Renal cortical epithelial cell (primary cell): ENCODE measurements around the gene FRYL. TPM values are rescaled to one million over a fixed set of nuclear protein-coding genes. Genes with fewer than 3 reads are reported as not detected.
"Not testable (repeated sequence)": the region's sequence is repeated elsewhere in the genome, so short reads cannot be mapped to it uniquely, and the experiment has no call there.

ENCODE experiments used
- DNase-seq: peaks from one replicate; pipeline ENCODE4 v3.0.0-alpha.2; 2011; ENCODE audit warnings: low read depth
- total RNA-seq: library from RNA; depleted of rRNA; stranded (reverse); fragments of >200 nt; gene quantifications from 2 replicates; pipeline ENCODE4 v1.2.3, GENCODE V29; 2014

FRYL gene
- total RNA-seq, 1 donor from 2014 or later, result 115 TPM

GRCh38 chr4:48746608-48747362 lies 33.3 kb downstream of the FRYL start:
- DNase-seq, result no peak

GRCh38 chr4:48745223-48745622 lies 34.9 kb downstream of the FRYL start:
- not testable (repeated sequence) for DNase-seq

GRCh38 chr4:48742412-48742811 lies 37.7 kb downstream of the FRYL start:
- peak; percentile 36 for DNase-seq

- peak; percentile 93 for DNase-seq
Measured at GRCh38 chr4:48739560-48740019, 40.5 kb downstream of the FRYL start.

DNA sequence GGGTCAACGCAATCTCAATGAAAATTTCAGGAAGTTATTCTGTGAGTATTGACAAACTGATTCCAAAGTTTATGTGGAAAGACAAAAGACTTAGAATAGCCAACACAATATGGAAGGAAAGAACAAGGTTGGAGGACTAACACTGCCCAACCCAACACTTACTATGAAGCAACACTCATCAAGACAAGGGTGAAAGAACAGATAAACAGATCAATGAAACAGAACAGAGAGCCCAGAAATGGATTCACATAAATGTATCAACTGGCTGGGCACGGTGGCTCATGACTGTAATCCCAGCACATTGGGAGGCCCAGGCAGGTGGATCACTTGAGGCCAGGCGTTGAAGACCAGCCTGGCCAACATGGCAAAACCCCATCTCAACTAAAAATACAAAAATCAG lies 41.2 kb downstream of the FRYL start:
- no peak for DNase-seq

GRCh38 chr4:48728906-48729496 lies 51.1 kb downstream of the FRYL start:
- DNase-seq, result not testable (repeated sequence)

DNA sequence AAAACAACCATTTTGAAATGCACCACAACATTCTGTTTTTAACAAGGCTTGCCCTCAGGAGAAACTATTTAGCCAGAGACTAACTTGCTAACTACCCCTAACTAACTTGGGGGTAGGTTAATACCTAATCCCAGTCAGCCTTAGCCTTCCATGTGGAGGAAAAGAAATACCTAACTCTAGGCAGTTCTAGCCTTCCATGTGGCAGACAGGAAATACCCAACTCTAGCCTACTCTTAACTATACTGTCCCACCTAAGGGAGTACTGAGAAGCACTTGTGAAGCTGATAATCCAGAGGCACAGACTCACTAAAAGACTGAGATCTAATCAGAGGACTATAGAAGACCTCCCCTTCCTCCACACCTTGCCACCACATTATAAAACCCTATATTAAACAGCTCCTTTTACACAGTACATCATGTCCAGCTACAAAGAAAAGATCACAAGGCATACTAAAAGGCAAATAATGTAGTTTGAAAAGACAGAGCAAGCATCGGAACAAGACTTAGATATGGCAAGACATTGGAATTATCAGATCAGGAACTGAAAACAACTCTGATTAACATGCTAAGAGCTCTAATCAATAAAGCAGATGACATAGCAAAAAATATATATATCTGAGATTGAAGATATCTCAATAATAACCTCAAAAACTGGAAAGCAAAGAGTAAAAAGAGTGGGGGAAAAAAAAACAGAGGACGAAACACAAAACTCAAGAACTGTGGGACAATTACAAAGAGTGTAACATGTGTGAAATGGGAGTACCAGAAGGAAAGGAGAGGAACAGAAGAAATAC lies 52.2 kb downstream of the FRYL start:
- peak; percentile 83 for DNase-seq

DNA sequence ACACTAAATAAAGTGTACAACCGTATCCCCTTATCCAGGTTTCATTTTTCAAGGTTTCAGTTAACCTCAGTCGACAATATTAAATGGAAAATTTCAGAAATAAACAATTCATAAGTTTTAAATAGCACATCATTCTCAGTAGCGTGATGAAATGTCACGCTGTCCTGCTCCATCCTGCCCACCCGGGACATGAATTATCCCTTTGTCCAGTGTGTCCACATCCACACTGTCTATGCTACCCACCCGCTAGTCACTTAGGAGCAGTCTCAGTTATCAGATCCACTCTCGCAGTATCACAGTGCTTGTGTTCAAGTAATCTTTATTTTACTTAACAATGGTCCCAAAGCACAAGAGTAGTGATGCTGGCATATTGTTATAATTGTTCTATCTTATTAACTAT lies 54.7 kb downstream of the FRYL start:
- no peak for DNase-seq

DNA sequence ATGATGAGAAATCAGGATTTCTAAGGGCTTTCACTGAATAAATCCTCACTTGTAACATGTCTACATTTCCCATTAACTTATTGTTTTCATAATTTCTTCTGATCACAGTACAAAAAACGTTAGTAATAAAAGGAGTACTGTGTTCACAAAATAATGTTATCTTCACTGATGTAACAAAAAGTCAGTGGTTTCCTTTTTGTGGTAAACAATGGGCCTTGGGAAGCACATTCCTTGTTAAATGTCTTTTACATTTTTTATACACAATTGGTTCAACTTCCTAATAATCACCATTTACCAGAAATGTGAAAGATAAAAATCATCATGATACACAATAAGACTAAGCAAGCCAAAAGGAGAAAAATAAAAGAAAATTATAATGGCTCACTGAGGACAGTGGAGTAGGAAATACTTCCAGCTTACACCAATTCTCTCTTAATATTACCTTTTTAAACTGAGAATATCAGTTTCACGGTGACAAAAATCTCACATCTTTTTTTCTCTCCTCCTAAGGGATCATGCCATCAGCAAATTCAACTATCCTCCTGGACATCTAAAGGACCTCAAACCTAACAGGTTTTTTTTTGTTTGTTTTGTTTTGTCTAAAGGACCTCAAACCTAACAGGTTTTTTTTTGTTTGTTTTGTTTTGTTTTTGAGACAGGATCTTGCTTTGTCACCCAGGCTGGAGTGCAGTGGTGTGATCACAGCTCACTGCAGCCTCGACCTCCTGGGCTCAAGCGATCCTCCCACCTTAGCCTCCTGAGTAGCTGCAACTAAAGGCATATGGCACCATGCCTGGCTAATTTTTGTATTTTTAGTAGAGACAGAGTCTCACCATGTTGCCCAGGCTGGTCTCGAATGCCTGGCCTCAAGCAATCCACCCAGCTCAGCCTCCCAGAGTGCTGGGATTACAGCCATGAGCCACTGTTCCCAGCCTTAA lies 57.3 kb downstream of the FRYL start:
- no peak for DNase-seq

DNA sequence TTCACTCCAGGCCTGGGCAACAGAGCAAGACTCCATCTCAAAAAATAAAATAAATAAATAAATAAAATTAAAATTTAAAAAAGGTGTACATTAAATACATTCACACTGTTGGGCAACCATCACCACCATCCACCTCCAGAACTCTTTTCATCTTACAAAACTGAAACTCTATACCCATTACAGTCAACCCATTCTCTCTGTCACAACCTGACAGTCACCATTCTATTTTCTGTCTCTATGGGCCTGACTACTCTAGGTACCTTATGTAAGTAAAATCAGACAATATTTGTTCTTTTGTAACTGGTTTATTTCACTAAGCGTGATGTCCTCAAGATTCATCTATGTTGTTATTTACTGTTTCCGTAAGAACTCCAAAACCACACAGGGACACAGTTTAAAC lies 59.6 kb downstream of the FRYL start:
- no peak for DNase-seq

- DNase-seq, result no peak
Measured at GRCh38 chr4:48718818-48719465, 61.1 kb downstream of the FRYL start.

DNA sequence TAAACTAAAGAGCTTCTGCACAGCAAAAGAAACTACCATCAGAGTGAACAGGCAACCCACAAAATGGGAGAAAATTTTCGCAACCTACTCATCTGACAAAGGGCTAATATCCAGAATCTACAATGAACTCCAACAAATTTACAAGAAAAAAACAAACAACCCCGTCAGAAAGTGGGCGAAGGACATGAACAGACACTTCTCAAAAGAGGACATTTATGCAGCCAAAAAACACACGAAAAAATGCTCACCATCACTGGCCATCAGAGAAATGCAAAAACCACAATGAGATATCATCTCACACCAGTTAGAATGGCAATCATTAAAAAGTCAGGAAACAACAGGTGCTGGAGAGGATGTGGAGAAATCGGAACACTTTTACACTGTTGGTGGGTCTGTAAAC lies 63.8 kb downstream of the FRYL start:
- DNase-seq, result not testable (repeated sequence)

DNA sequence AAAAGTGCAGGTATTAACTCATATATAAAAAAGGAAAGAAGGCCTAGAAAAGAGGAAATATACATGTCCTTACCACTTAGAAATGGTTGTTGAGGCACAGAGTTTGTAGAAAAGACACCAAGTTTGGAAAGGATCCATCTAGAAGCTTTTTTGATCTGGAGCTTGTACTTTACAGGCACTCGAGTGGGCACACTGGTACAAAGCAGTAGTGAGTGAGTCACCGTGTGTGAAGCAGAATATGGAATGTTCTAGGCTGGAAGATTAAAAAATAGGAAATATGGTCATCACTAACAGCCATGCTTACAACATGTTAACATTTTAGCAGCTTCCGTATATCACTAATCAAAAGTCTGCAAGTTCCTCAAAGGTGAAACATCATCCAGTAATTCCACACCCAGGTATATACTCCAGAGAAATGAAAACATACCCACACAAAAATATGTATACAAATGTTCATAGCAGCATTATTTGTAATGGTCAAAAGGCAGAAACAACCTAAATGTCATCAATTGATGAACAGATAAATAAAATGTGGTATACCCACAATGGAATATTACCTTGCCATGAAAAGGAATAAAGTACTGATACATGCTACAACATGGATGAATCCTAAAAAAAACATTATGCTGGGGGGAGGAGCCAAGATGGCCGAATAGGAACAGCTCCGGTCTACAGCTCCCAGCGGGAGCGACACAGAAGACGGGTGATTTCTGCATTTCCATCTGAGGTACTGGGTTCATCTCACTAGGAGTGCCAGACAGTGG lies 69.5 kb downstream of the FRYL start:
- no peak for DNase-seq

DNA sequence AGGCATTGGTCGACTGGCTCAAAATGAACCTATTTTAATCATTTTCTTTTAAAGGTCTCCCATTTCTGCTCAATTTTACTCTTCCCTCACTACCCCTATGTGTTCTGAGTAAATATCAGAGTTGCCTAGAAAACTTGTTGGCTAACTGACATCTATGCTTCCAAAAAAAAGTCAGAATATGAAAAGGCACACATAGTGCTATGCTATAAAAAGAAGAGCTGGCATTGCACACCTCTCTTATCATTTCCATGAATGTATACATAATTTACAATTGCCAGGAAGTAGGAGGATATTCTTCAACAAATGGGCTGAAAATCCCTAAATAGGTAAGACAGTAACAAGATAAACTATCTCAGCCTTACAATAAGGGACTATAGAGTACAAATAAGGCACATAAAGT lies 70.2 kb downstream of the FRYL start:
- DNase-seq, result no peak

- DNase-seq, result no peak
Measured at GRCh38 chr4:48708610-48709009, 71.5 kb downstream of the FRYL start.

DNA sequence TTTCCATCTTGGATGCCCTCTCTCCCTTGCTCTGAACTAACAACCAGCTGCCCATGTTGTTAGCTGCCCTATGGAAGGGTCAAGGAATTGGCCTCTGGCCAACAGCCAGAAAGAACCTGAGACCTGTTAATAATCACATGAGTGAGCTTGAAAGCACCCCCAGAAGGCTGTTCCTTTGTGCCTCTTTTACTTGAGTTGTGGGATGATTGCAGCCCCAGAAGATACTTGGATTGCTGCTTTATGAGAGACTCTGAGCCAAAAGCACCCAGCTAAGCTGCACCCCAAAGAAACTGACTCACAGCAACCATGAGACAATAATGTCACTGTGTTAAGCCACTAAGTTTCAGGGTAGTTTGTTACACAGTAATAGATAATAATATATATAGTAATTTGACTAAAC lies 73.3 kb downstream of the FRYL start:
- peak; percentile 80 for DNase-seq

GRCh38 chr4:48705609-48706008 lies 74.5 kb downstream of the FRYL start:
- no peak for DNase-seq

- DNase-seq, result no peak
Measured at GRCh38 chr4:48704091-48704802, 75.8 kb downstream of the FRYL start.

DNA sequence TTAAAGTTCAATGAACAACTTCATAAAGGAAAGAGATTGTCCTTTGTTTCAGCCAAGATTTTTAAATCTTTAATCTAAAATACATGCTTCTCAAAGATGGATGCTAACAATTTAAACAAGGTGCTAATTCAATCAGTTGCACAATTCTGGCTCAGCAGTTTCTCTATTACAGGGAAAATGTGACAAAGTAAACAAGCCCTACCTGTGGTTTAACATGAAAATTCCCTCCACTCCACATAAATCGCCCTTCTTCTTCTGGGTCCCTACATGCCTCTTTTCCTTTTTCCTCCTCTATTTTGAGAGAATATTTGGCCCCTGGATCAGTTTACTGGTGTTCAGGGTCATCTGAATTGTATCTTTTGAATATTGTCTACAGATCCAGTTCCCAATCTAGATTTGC lies 80.6 kb downstream of the FRYL start:
- DNase-seq, result peak; percentile 85
